ENCODE measurements around the gene SMARCE1. TPM values are rescaled to one million over a fixed set of nuclear protein-coding genes. Genes with fewer than 3 reads are reported as not detected.

The SMARCE1 gene
- total and polyA plus RNA-seq, 9 of the 15 experiments (the other 6 are each of a cell fraction or from before 2014, with no cell fraction given): 64.1 to 142 (median 114) TPM

DNA sequence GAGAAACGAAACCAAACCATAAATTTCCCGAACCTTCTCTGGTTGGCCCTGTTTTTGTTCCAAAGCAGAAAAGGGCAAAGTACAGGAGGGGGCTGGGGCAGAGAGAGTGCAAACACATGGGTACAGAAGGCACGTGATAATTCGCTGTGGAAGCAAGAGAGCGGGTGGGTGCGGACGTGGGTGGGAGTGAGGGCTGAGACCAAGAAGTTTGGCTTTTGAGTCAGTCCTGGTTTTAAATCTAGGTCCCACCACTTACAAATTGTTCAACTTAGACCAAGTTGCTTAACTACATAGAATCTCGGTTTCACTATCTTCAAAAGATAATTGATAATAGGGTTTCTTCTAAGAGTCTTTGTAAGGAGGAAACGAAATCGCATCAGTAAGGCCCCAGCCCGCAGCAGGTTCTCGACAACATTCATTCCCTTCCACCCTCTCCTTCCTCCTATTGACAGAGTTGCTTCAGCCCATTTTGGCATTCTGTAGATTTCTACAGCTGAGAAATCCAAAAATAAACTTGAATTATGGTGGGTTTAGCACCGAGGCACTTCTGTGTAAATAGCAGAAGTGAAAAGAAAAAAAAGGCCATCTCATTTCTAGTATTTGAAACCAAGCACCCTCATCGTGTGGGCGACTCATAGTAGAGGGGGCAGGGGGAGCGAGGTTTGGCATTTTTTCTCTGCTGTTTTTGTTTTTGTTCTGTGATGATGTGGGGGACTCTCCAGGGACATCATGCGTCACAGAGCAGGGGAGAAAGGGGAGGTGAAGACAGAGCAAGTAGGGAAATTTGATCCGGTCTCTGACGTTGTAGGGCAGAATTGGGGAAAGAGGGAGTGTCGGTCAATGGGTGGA lies 48.8 kb downstream of the SMARCE1 start (continued):
- TF ChIP-seq, protein P1, sequence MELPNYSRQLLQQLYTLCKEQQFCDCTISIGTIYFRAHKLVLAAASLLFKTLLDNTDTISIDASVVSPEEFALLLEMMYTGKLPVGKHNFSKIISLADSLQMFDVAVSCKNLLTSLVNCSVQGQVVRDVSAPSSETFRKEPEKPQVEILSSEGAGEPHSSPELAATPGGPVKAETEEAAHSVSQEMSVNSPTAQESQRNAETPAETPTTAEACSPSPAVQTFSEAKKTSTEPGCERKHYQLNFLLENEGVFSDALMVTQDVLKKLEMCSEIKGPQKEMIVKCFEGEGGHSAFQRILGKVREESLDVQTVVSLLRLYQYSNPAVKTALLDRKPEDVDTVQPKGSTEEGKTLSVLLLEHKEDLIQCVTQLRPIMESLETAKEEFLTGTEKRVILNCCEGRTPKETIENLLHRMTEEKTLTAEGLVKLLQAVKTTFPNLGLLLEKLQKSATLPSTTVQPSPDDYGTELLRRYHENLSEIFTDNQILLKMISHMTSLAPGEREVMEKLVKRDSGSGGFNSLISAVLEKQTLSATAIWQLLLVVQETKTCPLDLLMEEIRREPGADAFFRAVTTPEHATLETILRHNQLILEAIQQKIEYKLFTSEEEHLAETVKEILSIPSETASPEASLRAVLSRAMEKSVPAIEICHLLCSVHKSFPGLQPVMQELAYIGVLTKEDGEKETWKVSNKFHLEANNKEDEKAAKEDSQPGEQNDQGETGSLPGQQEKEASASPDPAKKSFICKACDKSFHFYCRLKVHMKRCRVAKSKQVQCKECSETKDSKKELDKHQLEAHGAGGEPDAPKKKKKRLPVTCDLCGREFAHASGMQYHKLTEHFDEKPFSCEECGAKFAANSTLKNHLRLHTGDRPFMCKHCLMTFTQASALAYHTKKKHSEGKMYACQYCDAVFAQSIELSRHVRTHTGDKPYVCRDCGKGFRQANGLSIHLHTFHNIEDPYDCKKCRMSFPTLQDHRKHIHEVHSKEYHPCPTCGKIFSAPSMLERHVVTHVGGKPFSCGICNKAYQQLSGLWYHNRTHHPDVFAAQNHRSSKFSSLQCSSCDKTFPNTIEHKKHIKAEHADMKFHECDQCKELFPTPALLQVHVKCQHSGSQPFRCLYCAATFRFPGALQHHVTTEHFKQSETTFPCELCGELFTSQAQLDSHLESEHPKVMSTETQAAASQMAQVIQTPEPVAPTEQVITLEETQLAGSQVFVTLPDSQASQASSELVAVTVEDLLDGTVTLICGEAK (IDR thresholded peaks at IDR 0.05): no peak
- TF ChIP-seq, protein P1 (CRISPR knock-in tag; IDR thresholded peaks at IDR 0.05): no peak
- TF ChIP-seq ZNF696 (CRISPR knock-in tag; conservative IDR thresholded peaks at IDR 0.05) (no peak), ATF1 (CRISPR knock-in tag; IDR thresholded peaks at IDR 0.05) (no peak), ATF1 (tag; IDR thresholded peaks at IDR 0.05) (no peak), HMGN3 (IDR thresholded peaks at IDR 0.05; ENCODE audit: borderline replicate concordance, extremely low read depth, insufficient read length, low read depth, low read length) (no peak)
